DOHH2 (cell line): Measurements from ENCODE around the gene TRH.

Experiments used
- CTCF ChIP-seq: fragments of 200-600 bp; sonication (generic); IDR thresholded peaks from one replicate; pipeline ENCODE4 v1.5.1; 2014; ENCODE audit warnings: antibody characterized with exemption, mild to moderate bottlenecking, low read depth, low read length; ENCODE audit not compliant: poor library complexity, severe bottlenecking
- EZH2phosphoT487 ChIP-seq: fragments of 200-600 bp; sonication (generic); IDR thresholded peaks from 2 replicates; pipeline ENCODE4 v1.6.1; 2017; ENCODE audit warnings: borderline replicate concordance, mild to moderate bottlenecking, antibody characterized with exemption, low read length, moderate library complexity, mixed read lengths

GRCh38 chr3:129929383-129929782 is 45.1 kb upstream of the TRH start:
- no peak for TF ChIP-seq EZH2phosphoT487
- no peak for TF ChIP-seq CTCF
